Parathyroid adenoma (tissue), 2 donors: ENCODE results near the gene UNC13A.

Experiments
- H2AFZ ChIP-seq: fragments of 300-600 bp; sonication (generic); one replicate; pipeline ENCODE4 v1.7.0; 2017; ENCODE audit warnings: antibody characterized with exemption, mild to moderate bottlenecking
- H3K27ac ChIP-seq: fragments of 300-600 bp; sonication (generic); one replicate; pipeline ENCODE4 v1.7.0; 2017
- H3K27me3 ChIP-seq: fragments of 300-600 bp; sonication (generic); one replicate; pipeline ENCODE4 v1.7.0; 2017; ENCODE audit warnings: low read length; ENCODE audit not compliant: control insufficient read depth, insufficient read depth
- H3K36me3 ChIP-seq: fragments of 300-600 bp; sonication (generic); one replicate; pipeline ENCODE4 v1.7.0; 2017; ENCODE audit warnings: low read length; ENCODE audit not compliant: control insufficient read depth, insufficient read depth
- H3K4me1 ChIP-seq: fragments of 300-600 bp; sonication (generic); one replicate; pipeline ENCODE4 v1.7.0; 2017; ENCODE audit warnings: control low read depth
- H3K4me2 ChIP-seq: fragments of 300-600 bp; sonication (generic); one replicate; pipeline ENCODE4 v1.7.0; 2017; ENCODE audit warnings: low read length
- H3K4me3 ChIP-seq: fragments of 300-600 bp; sonication (generic); one replicate; pipeline ENCODE4 v1.7.0; 2017; ENCODE audit warnings: low read depth, low read length
- H3K79me2 ChIP-seq: fragments of 300-600 bp; sonication (generic); one replicate; pipeline ENCODE4 v1.7.0; 2017; ENCODE audit warnings: control low read depth
- H3K9ac ChIP-seq: fragments of 300-600 bp; sonication (generic); one replicate; pipeline ENCODE4 v1.7.0; 2017; ENCODE audit warnings: mild to moderate bottlenecking
- H3K9me3 ChIP-seq: fragments of 300-600 bp; sonication (generic); one replicate; pipeline ENCODE4 v1.7.0; 2017; ENCODE audit warnings: low read length; ENCODE audit not compliant: control insufficient read depth
- CTCF ChIP-seq: fragments of 300-600 bp; sonication (generic); IDR thresholded peaks from one replicate; pipeline ENCODE4 v1.7.0; 2017; ENCODE audit warnings: antibody characterized with exemption, mild to moderate bottlenecking
- donor health status: primary hyperparathyroidism.

Gene UNC13A

GRCh38 chr19:17683078-17683477, 5.1 kb downstream of the UNC13A start:
- Histone ChIP-seq H2AFZ (no peak overlapping the region), H3K27ac (no peak overlapping the region), H3K4me2 (no peak overlapping the region), H3K4me3 (no peak overlapping the region), H3K9me3 (no peaks in the 10 kb centered on the region), H3K27me3 (peaks cover 3% of the 10 kb centered on the region), H3K79me2 (peaks cover 12% of the 10 kb centered on the region), H3K4me1 (peaks cover 9% of the 10 kb centered on the region), H3K9ac (no peak overlapping the region), H3K36me3 (no peaks in the 10 kb centered on the region)
- no peak for TF ChIP-seq CTCF

- no peak for TF ChIP-seq CTCF
- Histone ChIP-seq H3K4me3 (no peak overlapping the region), H3K4me2 (no peak overlapping the region), H3K9me3 (no peaks in the 10 kb centered on the region), H3K79me2 (peaks cover 13% of the 10 kb centered on the region), H3K9ac (no peak overlapping the region), H3K27me3 (peaks cover 3% of the 10 kb centered on the region), H3K27ac (no peak overlapping the region), H2AFZ (no peak overlapping the region), H3K36me3 (no peaks in the 10 kb centered on the region), H3K4me1 (peaks cover 9% of the 10 kb centered on the region)
Measured at GRCh38 chr19:17682273-17682672, 5.9 kb downstream of the UNC13A start.

GRCh38 chr19:17681505-17682125, 6.5 kb downstream of the UNC13A start:
- H3K36me3 ChIP-seq: no peaks in the 10 kb centered on the region
- H3K9me3 ChIP-seq: no peaks in the 10 kb centered on the region
- H3K79me2 ChIP-seq: peaks cover 13% of the 10 kb centered on the region
- no peak overlapping the region for H3K4me2 ChIP-seq
- H3K27ac ChIP-seq: no peak overlapping the region
- peaks cover 9% of the 10 kb centered on the region for H3K4me1 ChIP-seq
- H3K4me3 ChIP-seq: no peak overlapping the region
- TF ChIP-seq CTCF: no peak
- peaks cover 3% of the 10 kb centered on the region for H3K27me3 ChIP-seq
- H3K9ac ChIP-seq: no peak overlapping the region
- no peak overlapping the region for H2AFZ ChIP-seq

GRCh38 chr19:17680230-17680722, 7.9 kb downstream of the UNC13A start:
- Histone ChIP-seq H3K4me2 (peak overlapping the region; percentile 45), H3K79me2 (peaks cover 13% of the 10 kb centered on the region), H3K27ac (peak overlapping the region; percentile 52), H3K4me3 (no peak overlapping the region), H3K4me1 (peaks cover 5% of the 10 kb centered on the region), H3K9ac (no peak overlapping the region), H2AFZ (peak overlapping the region; percentile 59), H3K9me3 (no peaks in the 10 kb centered on the region), H3K27me3 (peaks cover 3% of the 10 kb centered on the region), H3K36me3 (no peaks in the 10 kb centered on the region)
- TF ChIP-seq CTCF: peak; percentile 16
